Measurements from ENCODE around the gene SELENOM. TPM values are rescaled to one million over a fixed set of nuclear protein-coding genes. Genes with fewer than 3 reads are reported as not detected.

Gene SELENOM
- 89.0 TPM for total RNA-seq
- long read RNA-seq, transcript SELENOM-201 (5 exons, 694 nt), result major isoform, 56 of 60 reads
- long read RNA-seq, partial matches to known transcripts, result 0 of 60 reads
- long read RNA-seq, other reads (novel, unspliced or antisense), result 2 of 60 reads

GRCh38 chr22:31107178-31107893, at the start of gene SELENOM:
TSS of gene SELENOM (minus strand) at chr22:31107568. CDS start at chr22:31107505, 63 bp downstream.
- ATAC-seq, result peak; percentile 97
- H3K4me3 ChIP-seq, result peak within 1 kb of the TSS; percentile 69
- TF ChIP-seq CTCF (IDR thresholded peaks at IDR 0.05), result peak; percentile 87
- peaks cover 17% of the 10 kb centered on the region for H3K36me3 ChIP-seq
- no peaks in the 10 kb centered on the region for H3K9me3 ChIP-seq
- intact Hi-C loops (cut with DNase I), result no loop called here
- DNase-seq, result peak; percentile 98
- H3K27ac ChIP-seq, result peak within 1 kb of the TSS; percentile 93
- no peaks in the 10 kb centered on the region for H3K27me3 ChIP-seq
- H3K4me1 ChIP-seq, result peaks cover 16% of the 10 kb centered on the region

- Histone ChIP-seq H3K4me1 (peaks cover 4% of the 10 kb centered on the region), H3K27me3 (no peaks in the 10 kb centered on the region), H3K27ac (peak overlapping the region; percentile 11), H3K9me3 (no peaks in the 10 kb centered on the region), H3K36me3 (no peaks in the 10 kb centered on the region), H3K4me3 (no peak overlapping the region)
- TF ChIP-seq CTCF (IDR thresholded peaks at IDR 0.05), result no peak
- intact Hi-C loops (cut with DNase I), result no loop called here
- no peak for ATAC-seq
- DNase-seq, result no peak
These were observed 48.1 kb upstream of the SELENOM start for GRCh38 chr22:31155422-31155821.

- intact Hi-C loops (cut with DNase I), result no loop called here
- Histone ChIP-seq H3K27ac (peak overlapping the region; percentile 11), H3K9me3 (no peaks in the 10 kb centered on the region), H3K27me3 (no peaks in the 10 kb centered on the region), H3K4me3 (no peak overlapping the region), H3K4me1 (peaks cover 4% of the 10 kb centered on the region), H3K36me3 (no peaks in the 10 kb centered on the region)
- no peak for TF ChIP-seq CTCF (IDR thresholded peaks at IDR 0.05)
- ATAC-seq (no peak), DNase-seq (no peak)
These were observed 47.6 kb upstream of the SELENOM start for GRCh38 chr22:31154975-31155374.

- Histone ChIP-seq H3K4me1 (peaks cover 8% of the 10 kb centered on the region), H3K9me3 (no peaks in the 10 kb centered on the region), H3K27ac (no peak overlapping the region), H3K27me3 (no peaks in the 10 kb centered on the region), H3K4me3 (no peak overlapping the region), H3K36me3 (no peaks in the 10 kb centered on the region)
- ATAC-seq (no peak), DNase-seq (peak; percentile 6)
- intact Hi-C loops (cut with DNase I), result no loop called here
- no peak for TF ChIP-seq CTCF (IDR thresholded peaks at IDR 0.05)
These were observed 46.0 kb upstream of the SELENOM start for GRCh38 chr22:31153357-31153756.

- H3K9me3 ChIP-seq, result no peaks in the 10 kb centered on the region
- intact Hi-C loops (cut with DNase I), result no loop called here
- DNase-seq (no peak), ATAC-seq (no peak)
- H3K4me1 ChIP-seq, result peaks cover 8% of the 10 kb centered on the region
- no peaks in the 10 kb centered on the region for H3K36me3 ChIP-seq
- no peak for TF ChIP-seq CTCF (IDR thresholded peaks at IDR 0.05)
- no peak overlapping the region for H3K27ac ChIP-seq
- no peak overlapping the region for H3K4me3 ChIP-seq
- H3K27me3 ChIP-seq, result no peaks in the 10 kb centered on the region
These were observed 44.5 kb upstream of the SELENOM start for GRCh38 chr22:31151872-31152271.
